ENCODE data around the gene IL22RA2. TPM values are rescaled to one million over a fixed set of nuclear protein-coding genes. Genes with fewer than 3 reads are reported as not detected.

Gene IL22RA2
- total and polyA plus RNA-seq, 2 of the 13 experiments (the other 11 are each of a cell fraction or from before 2014, with no cell fraction given): not detected

GRCh38 chr6:137161949-137162348 is 11.5 kb downstream of the IL22RA2 start:
- FAIRE-seq: no peak
- intact Hi-C loops (cut with micrococcal nuclease; ENCODE audit: unreplicated experiment) (no loop called here), in situ Hi-C loops (cut with HindIII; ENCODE audit: extremely low pct_ligation_motif_present, low pct_unique_long_range_greater_than_20kb) (no loop called here)
- DNase-seq (ENCODE audit: low spot score): no peak
- Histone ChIP-seq H3K9ac (ENCODE audit: insufficient read depth, low read depth, low read length) (no peak overlapping the region), H3K4me1 (ENCODE audit: insufficient read depth, low read length) (no peaks in the 10 kb centered on the region), H3K79me2 (ENCODE audit: insufficient read depth, low read length) (no peaks in the 10 kb centered on the region), H3K27me3 (ENCODE audit: control insufficient read depth in 1 of 2, insufficient read depth in 2 of 2, low read length in 2 of 2) (peaks cover 0 to 14% of the 10 kb centered on the region in 2 experiments; a peak in 3 of 5 replicates), H3K4me2 (ENCODE audit: low read depth, low read length) (no peak overlapping the region), H3K4me3 (replicated peaks in 1 of 3; ENCODE audit: insufficient read depth in 1 of 3, low read depth in 2 of 3, low read length in 3 of 3) (no peak overlapping the region), H3K9me3 (ENCODE audit: low read length) (peaks cover 14% of the 10 kb centered on the region), H3K27ac (ENCODE audit: extremely low read length, insufficient read depth, low read length) (no peak overlapping the region), H3K36me3 (replicated peaks in 1 of 2; ENCODE audit: control insufficient read depth in 1 of 2, insufficient read depth in 2 of 2, low read length in 2 of 2) (no peaks in the 10 kb centered on the region), H2AFZ (ENCODE audit: low read length) (no peak overlapping the region), H4K20me1 (ENCODE audit: insufficient read depth, low read length) (no peaks in the 10 kb centered on the region)
- CTCF ChIA-PET (ENCODE audit: low intra/inter-chr PET ratio, low total read pairs): no interaction called here
- ATAC-seq: no peak
- TF ChIP-seq ZFP36L2 (CRISPR knock-in tag; IDR thresholded peaks at IDR 0.05) (no peak), POGK (CRISPR knock-in tag; conservative IDR thresholded peaks at IDR 0.05) (no peak), ZBTB49 (CRISPR knock-in tag; IDR thresholded peaks at IDR 0.05; ENCODE audit: borderline replicate concordance) (no peak)
- POLR2A ChIA-PET: no interaction called here
- no TSS peak for BruUV-seq (replicated peaks)
- 26% methylated on average over 5 of the region's 5 CpGs for WGBS (ENCODE audit: low lambda C conversion rate)

GRCh38 chr6:137160763-137161162 is 12.7 kb downstream of the IL22RA2 start:
- Histone ChIP-seq H3K27ac (ENCODE audit: extremely low read length, insufficient read depth, low read length) (no peak overlapping the region), H4K20me1 (ENCODE audit: insufficient read depth, low read length) (no peaks in the 10 kb centered on the region), H3K9ac (ENCODE audit: insufficient read depth, low read depth, low read length) (no peak overlapping the region), H3K79me2 (ENCODE audit: insufficient read depth, low read length) (no peaks in the 10 kb centered on the region), H3K4me1 (ENCODE audit: insufficient read depth, low read length) (no peaks in the 10 kb centered on the region), H3K9me3 (ENCODE audit: low read length) (peaks cover 14% of the 10 kb centered on the region), H3K4me3 (replicated peaks in 1 of 3; ENCODE audit: insufficient read depth in 1 of 3, low read depth in 2 of 3, low read length in 3 of 3) (no peak overlapping the region), H3K27me3 (ENCODE audit: control insufficient read depth in 1 of 2, insufficient read depth in 2 of 2, low read length in 2 of 2) (peaks cover 0 to 14% of the 10 kb centered on the region in 2 experiments; a peak in 3 of 5 replicates), H3K4me2 (ENCODE audit: low read depth, low read length) (no peak overlapping the region), H3K36me3 (replicated peaks in 1 of 2; ENCODE audit: control insufficient read depth in 1 of 2, insufficient read depth in 2 of 2, low read length in 2 of 2) (no peaks in the 10 kb centered on the region), H2AFZ (ENCODE audit: low read length) (no peak overlapping the region)
- POLR2A ChIA-PET: no interaction called here
- 7% methylated on average over 3 of the region's 3 CpGs for WGBS (ENCODE audit: low lambda C conversion rate)
- intact Hi-C loops (cut with micrococcal nuclease; ENCODE audit: unreplicated experiment) (no loop called here), in situ Hi-C loops (cut with HindIII; ENCODE audit: extremely low pct_ligation_motif_present, low pct_unique_long_range_greater_than_20kb) (no loop called here)
- BruUV-seq (replicated peaks): no TSS peak
- FAIRE-seq (no peak), ATAC-seq (no peak), DNase-seq (ENCODE audit: low spot score) (no peak)
- CTCF ChIA-PET (ENCODE audit: low intra/inter-chr PET ratio, low total read pairs): no interaction called here
- TF ChIP-seq IKZF1 (IDR thresholded peaks at IDR 0.05) (no peak), IRF2 (CRISPR knock-in tag; IDR thresholded peaks at IDR 0.05) (no peak), ZNF512 (CRISPR knock-in tag; IDR thresholded peaks at IDR 0.05) (no peak), AKNA (CRISPR knock-in tag; IDR thresholded peaks at IDR 0.05; ENCODE audit: borderline replicate concordance) (no peak)

Measured in HepG2 (cell line).